Urinary bladder (tissue), 4 donors: ENCODE data around the gene SNRPB2. TPM values are rescaled to one million over a fixed set of nuclear protein-coding genes. Genes with fewer than 3 reads are reported as not detected.

Source experiments
- DNase-seq: peaks from one replicate; pipeline ENCODE4 v3.0.0-alpha.2; 2015; ENCODE audit errors: extremely low spot score
- H3K27ac ChIP-seq: one replicate; pipeline ENCODE4 v1.5.1; 2013; ENCODE audit warnings: low read depth, mild to moderate bottlenecking, moderate library complexity
- H3K36me3 ChIP-seq: one replicate; pipeline ENCODE4 v1.6.1; 2013; ENCODE audit warnings: mild to moderate bottlenecking, moderate library complexity; ENCODE audit not compliant: insufficient read depth
- H3K4me1 ChIP-seq: one replicate; pipeline ENCODE4 v1.6.1; 2013; ENCODE audit warnings: mild to moderate bottlenecking, moderate library complexity; ENCODE audit not compliant: insufficient read depth
- H3K4me3 ChIP-seq: one replicate; pipeline ENCODE4 v1.5.1; 2013; ENCODE audit warnings: low read depth, low read length
- WGBS: extraction: QIAGEN DNeasy Blood & Tissue Kit; methylation state at CpG from one replicate; pipeline ENCODE4 v1.1.7; 2013; 5-methylcytosine and 5-hydroxymethylcytosine counted together
- polyA plus RNA-seq: library from polyadenylated mRNA; stranded (reverse); fragments of 200-250 nt; gene quantifications from one replicate; pipeline ENCODE4 v1.2.3, GENCODE V29; 2013
- total RNA-seq: library from RNA; depleted of rRNA; stranded (reverse); fragments of >200 nt; gene quantifications from one replicate; pipeline ENCODE4 v1.2.3, GENCODE V29; 2014
- donor health status: healthy with polysubstance abuse.
- donor health status: healthy.

SNRPB2 gene
- total and polyA plus RNA-seq, 2 donors, result 59.8 to 68.3 TPM

DNA sequence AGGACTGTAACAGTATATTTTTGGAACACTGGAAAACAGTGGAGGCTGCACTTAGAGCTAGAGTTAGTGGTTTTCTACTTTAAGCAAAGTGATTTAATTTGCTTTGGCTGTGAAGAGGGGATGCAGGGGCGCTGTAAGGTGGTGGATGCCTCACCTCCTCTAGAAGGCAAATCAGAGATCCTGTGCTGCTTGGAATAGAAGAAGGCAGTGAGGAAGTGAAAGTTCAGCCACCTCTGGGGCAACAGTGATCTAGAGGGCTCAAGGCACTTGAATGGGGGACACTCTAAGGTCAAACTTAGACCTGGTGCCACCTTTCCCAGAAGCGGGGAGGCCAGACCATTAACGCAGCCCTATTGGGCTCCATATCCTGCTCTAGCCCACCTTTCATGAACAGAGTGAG, 19.0 kb upstream of the SNRPB2 start:
- Histone ChIP-seq H3K4me1 (no peaks in the 10 kb centered on the region), H3K36me3 (no peaks in the 10 kb centered on the region), H3K27ac (no peak overlapping the region), H3K4me3 (no peak overlapping the region)
- DNase-seq, result no peak
- 96% methylated on average over 3 of the region's 3 CpGs for WGBS

DNA sequence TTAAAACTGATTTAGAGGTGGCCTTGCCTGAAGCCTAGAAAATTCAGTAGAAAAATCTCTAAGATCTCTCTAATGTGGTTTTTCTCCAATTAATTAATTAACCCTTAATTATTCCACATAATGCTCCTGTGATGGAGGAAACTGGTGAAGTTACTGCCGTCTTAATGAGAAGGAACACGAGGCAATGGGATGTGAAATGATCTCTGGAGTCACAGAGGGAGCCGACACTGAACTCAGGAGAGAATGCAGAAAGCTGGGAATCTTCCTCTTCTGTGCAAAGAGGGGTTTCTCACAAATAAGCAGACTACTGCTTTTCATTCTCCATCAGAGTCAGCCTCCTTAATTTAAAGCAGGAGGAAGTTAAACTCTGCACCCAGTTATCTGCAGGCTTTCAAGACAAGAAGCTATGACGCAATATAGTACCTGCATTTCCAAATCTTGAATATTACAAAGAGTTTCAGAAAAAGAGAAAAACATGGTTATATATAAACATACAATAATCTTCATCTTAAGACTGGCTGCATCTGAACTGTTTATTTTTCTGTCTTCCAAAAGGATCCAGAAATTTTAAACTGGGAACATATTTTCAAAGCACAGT, 18.1 kb upstream of the SNRPB2 start:
- H3K4me3 ChIP-seq, result no peak overlapping the region
- WGBS, result 60% methylated on average over 4 of the region's 4 CpGs
- H3K4me1 ChIP-seq, result no peaks in the 10 kb centered on the region
- no peak overlapping the region for H3K27ac ChIP-seq
- no peak for DNase-seq
- H3K36me3 ChIP-seq, result no peaks in the 10 kb centered on the region

DNA sequence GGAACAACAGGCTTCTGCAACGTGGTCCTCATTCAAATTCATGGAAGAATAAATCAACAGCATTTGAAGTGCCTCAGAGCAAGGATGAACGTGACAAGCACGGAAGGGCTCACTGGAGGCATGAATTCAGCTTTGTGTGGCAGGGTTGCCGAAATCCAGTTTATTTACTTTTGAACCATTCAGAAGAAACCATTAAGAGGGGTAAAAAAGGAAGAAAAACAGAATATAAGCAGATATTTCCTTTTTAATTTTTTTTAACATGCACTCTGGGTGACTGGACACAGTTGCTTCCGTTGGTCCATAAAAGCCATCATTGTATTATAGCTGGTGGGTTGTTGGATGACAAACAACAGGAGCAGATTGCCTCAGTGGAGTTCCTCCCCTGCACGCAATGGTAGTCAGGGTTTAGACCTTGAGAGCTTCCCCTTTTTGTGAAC, 17.3 kb upstream of the SNRPB2 start:
- no peaks in the 10 kb centered on the region for H3K36me3 ChIP-seq
- H3K4me1 ChIP-seq, result no peaks in the 10 kb centered on the region
- H3K4me3 ChIP-seq, result no peak overlapping the region
- 62% methylated on average over 6 of the region's 6 CpGs for WGBS
- no peak for DNase-seq
- no peak overlapping the region for H3K27ac ChIP-seq

- H3K4me1 ChIP-seq, result no peaks in the 10 kb centered on the region
These were observed 16.8 kb upstream of the SNRPB2 start for GRCh38 chr20:16713066-16713465.

GRCh38 chr20:16714242-16714641, 15.6 kb upstream of the SNRPB2 start:
- no peaks in the 10 kb centered on the region for H3K36me3 ChIP-seq
- DNase-seq, result no peak
- 56% methylated on average over 5 of the region's 5 CpGs for WGBS
- H3K27ac ChIP-seq, result no peak overlapping the region
- no peak overlapping the region for H3K4me3 ChIP-seq
- H3K4me1 ChIP-seq, result no peaks in the 10 kb centered on the region

More at GRCh38 chr20:16713066-16713465, 16.8 kb upstream of the SNRPB2 start:
- Histone ChIP-seq H3K4me3 (no peak overlapping the region), H3K27ac (no peak overlapping the region), H3K36me3 (no peaks in the 10 kb centered on the region)
- DNase-seq, result no peak

DNA sequence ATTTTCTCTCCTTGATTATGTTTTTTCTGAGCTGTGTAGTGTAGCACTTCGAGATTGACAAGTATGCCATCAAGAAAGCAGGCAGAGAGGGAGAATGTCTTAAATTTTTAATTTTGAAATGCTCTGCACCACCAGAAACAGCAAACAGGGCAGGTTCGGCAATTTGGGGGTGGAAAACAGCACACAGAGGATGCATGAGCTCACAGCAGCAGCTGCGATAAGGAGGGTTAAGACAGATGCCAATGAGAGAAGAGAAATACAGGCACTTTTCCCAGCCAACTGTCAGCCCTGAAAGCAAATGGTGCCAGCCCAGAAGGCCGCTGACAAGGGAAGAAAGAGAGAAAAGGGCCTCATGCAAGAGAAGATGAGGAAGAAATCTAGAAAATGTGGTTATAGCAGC, 15.1 kb upstream of the SNRPB2 start:
- H3K36me3 ChIP-seq, result no peaks in the 10 kb centered on the region
- 71% methylated on average over 4 of the region's 4 CpGs for WGBS
- H3K4me3 ChIP-seq, result no peak overlapping the region
- no peak overlapping the region for H3K27ac ChIP-seq
- H3K4me1 ChIP-seq, result no peaks in the 10 kb centered on the region
- no peak for DNase-seq

DNA sequence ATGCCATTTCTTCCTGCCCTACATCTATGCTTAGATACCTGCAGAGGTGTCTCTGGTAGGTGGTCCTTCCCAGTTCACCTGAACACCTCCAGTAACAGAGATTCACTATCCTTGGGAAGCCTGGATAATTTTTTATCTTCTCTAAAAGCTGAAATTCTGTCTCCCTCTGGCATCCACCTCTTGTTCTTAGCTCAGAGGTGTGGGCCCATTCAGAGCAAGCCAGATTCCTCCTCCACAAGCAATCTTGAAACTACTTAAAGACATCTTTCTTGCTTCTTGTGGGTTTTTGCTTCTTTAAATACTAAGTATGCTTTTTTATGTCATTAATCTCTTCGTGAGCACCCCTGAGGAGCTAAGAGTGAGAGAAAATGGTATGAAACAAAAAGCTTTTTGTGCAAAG, 10.4 kb upstream of the SNRPB2 start:
- H3K36me3 ChIP-seq, result no peaks in the 10 kb centered on the region
- H3K27ac ChIP-seq, result no peak overlapping the region
- H3K4me3 ChIP-seq, result no peak overlapping the region
- no peak for DNase-seq
- no peaks in the 10 kb centered on the region for H3K4me1 ChIP-seq
- 81% methylated on average over 1 of the region's 1 CpG for WGBS

GRCh38 chr20:16729080-16729479, 746 bp upstream of the SNRPB2 start:
- DNase-seq, result no peak
- Histone ChIP-seq H3K4me1 (no peaks in the 10 kb centered on the region), H3K27ac (no peak overlapping the region), H3K36me3 (no peaks in the 10 kb centered on the region), H3K4me3 (peak overlapping the region; percentile 92)
- 97% methylated on average over 1 of the region's 1 CpG for WGBS

DNA sequence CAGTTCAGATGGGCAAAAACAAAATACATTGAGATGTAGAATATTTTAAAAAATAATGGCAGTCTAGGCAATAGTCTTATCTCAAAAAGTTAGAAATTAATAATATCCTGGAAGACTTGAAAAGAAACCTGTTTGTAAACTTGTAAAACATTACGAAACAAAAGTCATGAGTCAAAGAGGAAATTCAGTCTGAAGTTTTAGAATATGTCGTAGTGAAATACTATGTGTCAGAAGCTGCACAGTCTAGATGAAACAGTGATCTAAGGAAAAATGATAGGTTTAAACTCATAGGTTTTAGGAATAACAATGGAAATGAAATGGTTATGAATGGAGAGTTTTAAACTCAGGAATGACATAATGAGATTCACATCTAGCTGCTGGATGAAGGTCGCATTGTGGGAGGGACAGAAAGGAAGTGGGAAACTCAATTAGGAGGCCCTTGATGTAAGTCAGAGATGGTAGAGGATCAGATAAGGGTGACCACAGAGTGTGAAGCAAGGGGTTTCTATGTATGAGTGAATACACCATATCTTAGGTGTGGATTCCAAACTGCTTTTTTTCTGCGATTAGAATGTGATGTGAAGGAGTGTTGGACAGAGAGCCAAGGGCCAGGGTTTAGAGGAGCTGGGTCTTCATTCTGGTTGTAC, 2.8 kb downstream of the SNRPB2 start:
- H3K27ac ChIP-seq, result no peak overlapping the region
- DNase-seq, result no peak
- peaks cover 2% of the 10 kb centered on the region for H3K36me3 ChIP-seq
- H3K4me1 ChIP-seq, result no peaks in the 10 kb centered on the region
- no peak overlapping the region for H3K4me3 ChIP-seq
- WGBS, result 84% methylated on average over 4 of the region's 4 CpGs

GRCh38 chr20:16740365-16741072, 10.7 kb downstream of the SNRPB2 start:
- DNase-seq, result no peak
- H3K36me3 ChIP-seq, result peaks cover 2% of the 10 kb centered on the region
- no peaks in the 10 kb centered on the region for H3K4me1 ChIP-seq
- no peak overlapping the region for H3K4me3 ChIP-seq
- no peak overlapping the region for H3K27ac ChIP-seq
- WGBS, result 85% methylated on average over 6 of the region's 6 CpGs

GRCh38 chr20:16744178-16744807, 14.5 kb downstream of the SNRPB2 start:
- Histone ChIP-seq H3K27ac (no peak overlapping the region), H3K36me3 (no peaks in the 10 kb centered on the region), H3K4me1 (no peaks in the 10 kb centered on the region), H3K4me3 (no peak overlapping the region)
- WGBS, result 68% methylated on average over 3 of the region's 3 CpGs
- DNase-seq, result no peak

DNA sequence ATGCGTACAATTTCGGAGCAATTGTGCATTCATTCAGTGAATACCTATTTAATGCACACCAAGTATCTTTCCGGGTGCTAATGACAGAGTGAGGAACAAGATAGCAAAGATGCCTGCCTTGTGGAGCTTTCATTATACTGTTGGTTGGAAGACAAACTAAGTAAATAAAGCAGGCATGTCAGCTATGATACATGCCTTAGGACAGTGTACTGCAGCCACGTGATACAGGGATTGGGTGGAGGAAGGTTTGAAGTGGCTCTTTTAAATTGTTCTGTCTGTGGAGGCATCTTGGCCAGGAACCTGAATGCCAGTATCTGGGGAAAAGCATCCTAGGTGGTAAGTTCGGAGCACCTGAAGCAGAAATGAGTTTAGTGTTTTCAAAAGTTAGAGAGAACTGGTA, 15.4 kb downstream of the SNRPB2 start:
- 84% methylated on average over 5 of the region's 5 CpGs for WGBS
- no peak for DNase-seq

DNA sequence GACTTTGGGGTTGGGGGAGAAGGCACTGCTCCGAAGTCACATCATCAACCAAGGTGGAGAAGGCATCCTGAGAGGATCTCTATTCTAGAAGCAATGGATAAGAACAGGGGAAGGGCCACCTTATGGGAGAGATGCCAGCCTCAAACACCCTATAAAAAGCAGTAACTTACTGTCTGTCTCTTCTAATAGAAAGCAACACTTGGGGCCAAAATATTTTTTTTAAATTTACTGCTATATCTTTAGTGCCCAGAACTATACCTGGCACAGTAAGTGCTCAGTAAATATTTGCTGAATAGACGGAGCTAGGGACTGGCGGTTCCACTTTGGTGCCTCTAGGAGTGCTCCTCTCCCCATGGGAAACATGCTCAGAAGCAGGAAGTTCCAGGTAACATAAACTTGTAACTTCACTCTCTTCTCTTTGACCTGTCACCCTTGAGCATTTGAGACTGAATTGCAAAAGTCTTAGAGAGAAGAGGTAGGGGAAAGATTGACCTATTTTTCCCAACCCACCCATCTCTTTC, 17.5 kb downstream of the SNRPB2 start:
- 76% methylated on average over 3 of the region's 3 CpGs for WGBS

More for the DNA sequence above, 15.4 kb downstream of the SNRPB2 start:
- Histone ChIP-seq H3K36me3 (no peaks in the 10 kb centered on the region), H3K4me3 (no peak overlapping the region), H3K27ac (no peak overlapping the region), H3K4me1 (no peaks in the 10 kb centered on the region)

More for the DNA sequence above, 17.5 kb downstream of the SNRPB2 start:
- Histone ChIP-seq H3K27ac (no peak overlapping the region), H3K4me3 (no peak overlapping the region), H3K4me1 (no peaks in the 10 kb centered on the region), H3K36me3 (no peaks in the 10 kb centered on the region)
- no peak for DNase-seq
